IMR-90 (cell line): ENCODE data around the gene NT5DC2. TPM values are rescaled to one million over a fixed set of nuclear protein-coding genes. Genes with fewer than 3 reads are reported as not detected.

Experiments
- CHD1 ChIP-seq: IDR thresholded peaks from 2 replicates; pipeline ENCODE4 v1.6.1; 2012; ENCODE audit warnings: low read depth, low read length, improper control_type of control experiment
- ELK1 ChIP-seq: fragments of 150-350 bp; IDR thresholded peaks from 2 replicates; pipeline ENCODE4 v1.6.1; 2016; ENCODE audit warnings: low read depth, mild to moderate bottlenecking, low read length, moderate library complexity, borderline replicate concordance
- MAFK ChIP-seq: IDR thresholded peaks from 2 replicates; pipeline ENCODE4 v1.6.1; 2012; ENCODE audit warnings: low read depth, low read length, improper control_type of control experiment
- SMC3 ChIP-seq: fragments of 150-350 bp; IDR thresholded peaks from 2 replicates; pipeline ENCODE4 v1.6.1; 2016; ENCODE audit warnings: low read depth, mild to moderate bottlenecking, antibody characterized with exemption, low read length, moderate library complexity
- USF2 ChIP-seq: fragments of 150-350 bp; IDR thresholded peaks from 2 replicates; pipeline ENCODE4 v1.6.1; 2017; ENCODE audit warnings: mild to moderate bottlenecking, antibody characterized with exemption, low read length, low read depth
- polyA plus RNA-seq, 3 experiments: library from polyadenylated mRNA; depleted of rRNA; stranded (reverse); fragments of >200 nt; gene quantifications; 2 replicates each; pipeline ENCODE4 v1.2.3, GENCODE V29; 2012; ENCODE audit warnings: low replicate concordance in 1 of 3
- total RNA-seq: library from RNA; depleted of rRNA; stranded (reverse); fragments of >200 nt; gene quantifications from 2 replicates; pipeline ENCODE4 v1.2.3, GENCODE V29; 2012

The NT5DC2 gene
- total and polyA plus RNA-seq, 2 of the 4 experiments (the other 2 are of a cell fraction) = 161 to 200 TPM

GRCh38 chr3:52495777-52496602 is 37.7 kb downstream of the NT5DC2 start (continued):
- TF ChIP-seq ELK1 (no peak), MAFK (no peak), SMC3 (no peak), CHD1 (no peak), USF2 (no peak)
